HG03558 (cell line): ENCODE measurements around the gene RABEP1.
"Not testable (repeated sequence)": the region's sequence is repeated elsewhere in the genome, so short reads cannot be mapped to it uniquely, and the experiment has no call there.

Experiments
- ATAC-seq: cut with Tn5 transposase; IDR thresholded peaks from one replicate; pipeline ENCODE4 v1.9.1; 2021; ENCODE audit warnings: moderate number of reproducible peaks; ENCODE audit not compliant: unreplicated experiment; ENCODE audit errors: extremely low read depth

Gene RABEP1

DNA sequence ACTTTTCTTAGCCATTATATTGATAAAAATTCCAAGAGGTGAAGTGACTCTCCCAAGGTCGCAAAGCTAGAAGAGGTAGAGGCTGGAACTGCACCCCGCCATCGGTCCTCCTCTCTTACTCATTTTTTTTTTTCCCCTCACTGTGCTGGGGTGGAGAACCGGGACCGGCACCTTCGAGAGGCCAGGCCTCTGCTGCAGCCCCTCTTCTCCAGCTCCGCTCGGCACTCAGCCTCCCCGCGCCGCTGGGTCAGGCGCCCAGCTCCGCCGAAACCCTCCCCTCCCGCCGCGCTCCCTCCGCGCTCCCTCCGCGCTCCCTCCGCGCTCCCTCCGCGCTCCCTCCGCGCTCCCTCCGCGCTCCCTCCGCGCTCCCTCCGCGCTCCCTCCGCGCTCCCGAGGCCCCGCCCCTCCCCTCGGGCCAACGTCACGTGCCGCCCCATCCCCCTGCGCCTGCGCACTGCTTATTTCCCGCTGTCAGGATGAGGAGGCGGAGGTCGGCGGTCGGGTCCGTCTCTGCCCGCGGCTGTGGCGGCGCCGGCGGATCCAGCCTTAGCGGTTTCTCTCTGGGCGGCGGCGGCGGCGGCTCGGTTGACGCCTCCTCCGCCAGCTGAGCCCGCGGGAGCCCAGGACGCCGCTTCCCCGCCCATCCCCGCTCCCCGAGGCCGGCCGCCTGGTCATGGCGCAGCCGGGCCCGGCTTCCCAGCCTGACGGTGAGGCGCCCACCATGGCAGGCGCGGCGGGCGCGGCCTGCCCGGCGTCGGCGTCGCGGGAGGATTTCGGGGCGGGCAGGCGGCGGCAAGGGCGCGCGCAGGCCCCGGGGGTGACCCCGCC, at the start of gene RABEP1:
Gene RABEP1 (plus strand): TSS at position 471 of the 828 bp plus-strand sequence. CDS start 203 bp downstream, at position 674.
- no peak for ATAC-seq

- not testable (repeated sequence) for ATAC-seq
Observed at GRCh38 chr17:5233492-5233891, 48.6 kb upstream of the RABEP1 start.

DNA sequence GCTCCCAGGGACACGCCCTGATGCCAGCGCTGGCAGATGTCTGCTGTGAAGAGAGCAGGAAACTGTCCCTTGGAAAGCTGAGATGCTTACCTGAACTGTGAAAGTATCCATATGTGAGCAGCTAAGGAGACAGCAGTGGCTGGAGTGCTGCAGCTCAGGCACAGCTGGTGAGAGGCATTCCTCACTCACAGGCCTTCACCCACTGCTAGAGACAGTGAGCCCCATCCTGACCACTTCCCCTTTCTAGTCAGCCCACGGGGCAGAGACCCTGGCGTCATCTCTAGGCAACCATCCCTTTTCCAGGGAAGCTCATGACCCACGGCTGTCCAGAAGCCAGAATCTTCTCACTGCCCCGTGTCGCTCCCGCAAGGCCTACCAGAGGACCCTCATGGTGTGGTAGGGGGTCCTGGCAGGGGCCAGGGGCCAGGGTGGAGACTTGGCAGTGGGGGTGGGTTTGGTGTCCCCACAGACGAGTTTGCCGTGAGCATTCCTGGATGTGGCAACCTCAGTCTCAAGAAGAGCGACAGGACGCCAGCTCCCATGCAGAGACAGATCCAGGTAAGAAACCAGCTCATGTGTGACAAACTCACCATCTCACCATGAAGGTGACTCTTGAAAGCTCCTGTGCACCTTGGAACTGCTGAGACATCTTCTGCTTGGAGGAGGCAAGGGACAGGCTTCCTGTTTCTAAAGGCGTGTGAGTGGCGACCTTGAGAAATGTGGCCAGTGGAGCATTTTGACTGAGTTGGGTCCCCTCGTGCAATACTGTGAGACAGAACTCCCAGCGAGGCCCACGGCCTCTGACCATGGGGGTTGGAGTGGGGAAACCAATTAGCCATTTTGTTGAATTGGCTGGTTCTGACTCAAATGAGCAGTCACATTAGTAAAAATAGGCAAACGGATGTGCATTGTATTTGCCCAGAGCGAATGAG, 47.2 kb upstream of the RABEP1 start, which contains the start of gene SCIMP:
Gene SCIMP (minus strand): TSS at position 216 of the 932 bp plus-strand sequence. CDS start 105 bp downstream, at position 111.
- no peak for ATAC-seq

DNA sequence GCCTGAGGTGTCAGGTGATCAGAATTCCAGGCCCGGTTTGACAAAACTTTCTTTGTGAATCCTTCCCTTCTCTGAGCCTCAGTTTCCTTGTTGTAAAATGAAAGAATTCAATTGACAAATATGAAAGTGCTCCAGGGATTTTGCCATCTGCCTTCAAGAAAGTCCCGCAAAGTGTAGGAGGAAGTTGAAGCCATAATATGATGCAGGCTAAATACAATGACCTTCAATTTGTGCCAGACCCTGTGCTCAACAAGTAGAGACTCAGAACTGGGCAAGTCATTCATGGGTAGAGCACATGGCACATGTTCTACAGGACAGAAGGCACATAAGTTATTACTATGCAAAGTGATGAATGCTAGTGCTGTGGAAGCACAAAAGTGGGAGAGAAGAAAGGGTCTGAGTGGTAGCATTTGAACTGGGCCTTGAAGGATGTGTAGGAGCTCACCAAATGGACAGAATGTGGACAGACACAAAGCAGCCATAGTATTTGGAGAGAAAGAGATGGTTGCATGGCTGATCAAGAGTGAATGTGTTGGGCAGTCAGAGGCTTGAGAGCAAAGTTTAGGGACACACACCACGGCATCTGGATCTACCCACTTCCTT, 45.0 kb upstream of the RABEP1 start:
- no peak for ATAC-seq

DNA sequence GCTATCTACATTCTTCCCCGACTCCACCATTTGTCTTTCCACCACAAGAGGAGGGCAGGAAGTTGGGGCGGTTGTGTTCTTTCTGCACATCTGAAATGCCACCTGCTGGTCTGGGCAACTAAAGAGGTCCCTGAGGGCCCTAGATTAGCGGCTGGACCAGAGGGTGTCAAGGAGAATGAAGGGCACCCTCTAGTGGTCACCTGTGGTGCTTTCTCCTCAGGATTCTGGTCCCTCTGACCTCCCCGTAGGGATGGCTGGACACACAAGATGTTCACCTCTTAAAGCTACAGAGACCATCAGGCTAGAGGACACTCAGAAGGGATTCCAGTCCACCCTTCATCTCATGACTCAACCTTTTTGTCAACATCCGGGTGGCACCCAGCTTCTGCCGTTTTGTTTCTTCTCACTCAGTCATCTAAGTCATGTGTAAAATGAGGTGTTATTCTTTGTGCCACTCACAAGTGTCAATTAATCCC, 44.5 kb upstream of the RABEP1 start:
- no peak for ATAC-seq

- no peak for ATAC-seq
Observed at GRCh38 chr17:5238333-5238732, 43.8 kb upstream of the RABEP1 start.

- ATAC-seq, result not testable (repeated sequence)
Observed at GRCh38 chr17:5239769-5240168, 42.3 kb upstream of the RABEP1 start.

- ATAC-seq, result no peak
Observed at GRCh38 chr17:5241861-5242671, 40.0 kb upstream of the RABEP1 start.

DNA sequence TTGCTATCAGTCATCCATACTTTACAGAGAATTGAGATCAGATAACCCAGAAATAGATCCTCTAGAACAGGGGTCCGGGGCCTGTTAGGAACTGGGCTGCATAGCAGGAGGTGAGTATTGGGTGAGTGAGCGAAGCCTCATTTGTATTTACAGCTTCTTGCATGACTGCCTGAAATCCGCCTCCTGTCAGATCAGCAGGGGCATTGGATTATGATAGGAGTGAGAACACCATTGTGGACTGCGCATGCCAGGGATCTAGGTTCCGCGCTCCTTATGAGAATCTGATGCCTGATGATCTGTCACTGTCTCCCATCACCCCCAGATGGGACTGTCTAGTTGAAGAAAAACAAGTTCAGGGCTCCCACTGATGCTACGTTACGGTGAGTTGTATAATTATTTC, 34.5 kb upstream of the RABEP1 start:
- ATAC-seq, result no peak

DNA sequence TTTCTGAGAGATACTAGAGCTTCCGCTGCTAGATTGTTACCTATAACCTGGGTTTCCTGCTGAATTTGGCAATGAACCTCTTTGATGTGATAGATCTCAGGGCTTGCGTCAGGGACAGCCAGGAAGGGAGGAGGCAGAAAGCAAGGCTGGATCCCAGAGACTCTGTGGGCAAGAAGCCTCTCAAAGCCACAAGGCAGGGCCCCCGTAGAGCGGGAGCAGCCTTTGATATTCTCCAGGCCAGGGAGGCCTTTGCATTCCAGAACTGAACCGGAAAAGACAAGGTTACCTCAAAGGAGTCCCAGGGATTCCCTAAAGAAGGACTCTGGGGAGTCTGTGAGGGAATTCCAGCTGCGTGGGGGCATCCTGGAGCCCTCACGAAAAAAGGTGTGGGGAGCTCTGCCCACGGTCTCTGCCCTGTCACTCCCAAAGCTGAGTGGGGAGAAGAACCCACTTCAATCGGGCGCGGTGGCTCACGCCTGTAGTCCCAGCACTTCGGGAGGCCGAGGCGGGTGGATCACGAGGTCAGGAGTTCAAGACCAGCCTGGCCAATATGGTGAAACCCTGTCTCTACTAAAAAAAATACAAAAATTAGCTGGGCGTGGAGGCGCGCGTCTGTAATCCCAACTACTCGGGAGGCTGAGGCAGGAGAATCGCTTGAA, 33.1 kb upstream of the RABEP1 start:
- no peak for ATAC-seq

GRCh38 chr17:5249615-5250014, 32.5 kb upstream of the RABEP1 start:
- ATAC-seq, result no peak

DNA sequence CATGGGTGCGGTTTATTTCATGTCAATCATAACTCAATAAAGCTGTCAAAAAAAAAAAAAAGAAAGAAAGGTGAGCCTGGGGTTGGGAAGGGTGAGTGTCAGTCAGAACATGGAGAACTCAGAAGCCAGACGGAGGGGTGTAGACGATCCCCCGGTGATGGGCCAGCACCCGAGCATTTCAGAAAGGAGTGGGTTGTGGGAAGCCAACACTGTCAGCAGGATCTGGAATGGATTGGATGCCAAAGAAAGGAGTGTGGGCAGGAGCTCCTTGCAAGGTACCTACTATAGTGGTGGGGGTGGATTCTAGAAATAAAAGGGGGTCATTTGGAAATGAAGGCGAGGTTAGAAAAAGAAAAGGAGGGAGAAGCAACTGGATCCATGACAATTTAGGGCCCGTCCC, 27.7 kb upstream of the RABEP1 start:
- ATAC-seq, result no peak

DNA sequence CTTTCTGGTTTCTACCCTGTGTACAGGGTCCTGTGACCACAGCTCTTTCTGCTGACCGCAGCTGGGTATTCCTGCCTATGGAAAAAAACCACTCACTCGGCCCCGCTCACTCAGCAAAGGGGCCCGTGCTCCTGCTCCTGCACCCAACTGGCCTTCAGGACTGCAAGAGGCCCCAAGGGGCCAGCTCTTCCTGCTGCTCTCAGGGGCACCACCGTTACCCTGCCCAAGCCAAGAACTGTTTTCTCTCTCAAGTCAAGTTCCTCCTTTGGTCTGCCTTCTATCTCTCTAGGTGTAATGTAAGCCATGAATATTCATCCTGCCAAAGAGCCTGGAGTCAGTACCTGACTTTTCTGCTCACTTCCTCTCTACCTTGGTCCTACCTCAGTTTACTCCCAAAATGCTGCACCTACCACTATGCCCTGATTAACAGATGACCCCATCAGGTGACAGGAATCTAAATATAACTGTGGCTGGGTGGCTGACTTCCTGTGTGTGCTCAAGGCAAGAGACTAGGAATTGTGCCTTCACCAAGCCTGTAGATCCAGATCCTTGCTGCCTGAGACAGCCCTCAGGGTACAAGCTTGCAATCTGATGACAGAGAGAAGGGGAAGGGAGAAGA, 27.1 kb upstream of the RABEP1 start:
- ATAC-seq, result no peak

DNA sequence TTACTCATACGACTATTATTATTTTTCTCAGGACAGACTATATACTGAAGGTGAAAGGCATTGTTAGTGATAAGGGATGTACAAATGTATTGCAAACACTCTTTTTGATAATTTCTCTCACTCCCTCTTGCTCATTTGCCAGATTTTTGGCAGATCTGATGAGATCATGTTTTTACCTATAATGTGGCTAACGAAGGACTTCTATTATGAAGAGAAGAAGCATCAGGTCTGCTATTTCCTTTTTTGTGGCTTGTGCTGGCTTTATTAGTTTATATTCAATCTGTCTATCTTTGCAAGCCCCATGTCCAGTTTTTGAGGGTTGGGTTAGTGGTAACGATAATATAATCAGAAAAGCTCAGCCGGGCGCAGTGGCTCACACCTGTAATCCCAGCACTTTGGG, 25.0 kb upstream of the RABEP1 start:
- no peak for ATAC-seq

DNA sequence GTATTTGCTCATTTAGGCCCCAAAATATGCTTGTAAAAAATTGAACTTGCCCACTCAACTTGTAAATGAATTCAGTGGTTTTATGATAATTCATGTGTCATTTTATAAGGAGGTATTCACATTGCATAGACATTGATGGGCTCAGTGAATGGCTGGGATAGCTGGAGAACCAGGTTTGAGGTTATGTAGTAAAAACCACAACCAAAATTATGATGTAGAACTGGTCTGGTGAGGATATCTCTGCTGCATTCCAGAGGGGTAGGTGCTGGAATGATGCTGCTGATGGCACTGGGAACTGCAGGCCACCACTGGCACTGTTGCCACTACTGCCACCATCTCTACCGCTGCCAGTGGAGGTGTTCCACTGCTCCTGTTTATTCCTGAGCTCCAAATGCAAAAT, 21.5 kb upstream of the RABEP1 start:
- ATAC-seq, result no peak

DNA sequence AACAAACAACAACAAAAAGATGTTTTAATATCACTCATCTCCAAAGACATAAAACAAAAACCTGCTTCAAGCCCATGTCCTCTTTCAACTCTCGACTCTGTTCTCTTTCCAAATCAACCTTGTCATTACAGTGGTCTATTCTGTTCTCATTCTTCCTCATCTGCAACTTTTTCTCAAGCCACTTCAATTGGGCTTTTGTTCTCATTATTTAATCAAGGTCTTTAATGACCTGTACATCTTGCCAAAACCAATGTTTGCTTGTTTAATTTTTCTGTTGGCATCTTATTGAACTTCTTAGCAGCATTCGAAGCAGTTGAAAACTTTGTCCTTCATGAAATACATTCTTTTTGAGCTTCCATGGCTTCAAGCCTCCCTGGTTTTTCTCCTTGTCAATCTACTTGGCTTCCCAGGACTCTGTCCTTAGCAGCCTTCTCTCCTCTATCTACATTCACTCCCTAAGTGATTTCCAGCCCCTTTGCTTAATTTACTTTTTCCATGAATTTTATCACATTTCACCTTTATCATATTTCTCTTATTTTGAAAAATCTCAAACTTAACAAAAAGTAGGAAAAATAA, 19.6 kb upstream of the RABEP1 start:
- no peak for ATAC-seq

- no peak for ATAC-seq
Observed at GRCh38 chr17:5263441-5263840, 18.6 kb upstream of the RABEP1 start.

GRCh38 chr17:5264893-5265292, 17.2 kb upstream of the RABEP1 start:
- ATAC-seq, result no peak
